GM19452 (cell line): ENCODE data around the gene MAD2L2.

Source experiments
- ATAC-seq: cut with Tn5 transposase; IDR thresholded peaks from one replicate; pipeline ENCODE4 v1.9.1; 2021; ENCODE audit not compliant: unreplicated experiment

MAD2L2 gene

DNA sequence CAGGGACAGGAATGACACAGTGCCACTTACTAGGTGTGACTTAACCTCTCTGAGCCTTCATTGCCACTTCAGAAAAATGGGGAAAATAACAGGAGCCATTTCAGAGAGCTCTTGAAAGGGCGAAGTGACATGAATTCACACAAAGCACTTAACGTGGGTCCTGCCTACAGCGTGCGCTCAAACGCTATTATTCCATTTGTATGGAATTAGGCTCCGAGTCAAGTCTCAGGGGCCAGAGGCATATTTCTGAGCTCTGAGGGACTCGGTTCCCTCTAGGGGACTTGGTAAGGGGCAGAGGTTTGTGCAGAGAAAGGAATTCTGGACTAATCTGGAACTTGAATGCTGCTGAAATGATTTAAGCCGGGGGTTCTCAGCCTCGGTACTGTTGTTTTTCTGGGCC, 24.6 kb upstream of the MAD2L2 start:
- ATAC-seq: no peak

DNA sequence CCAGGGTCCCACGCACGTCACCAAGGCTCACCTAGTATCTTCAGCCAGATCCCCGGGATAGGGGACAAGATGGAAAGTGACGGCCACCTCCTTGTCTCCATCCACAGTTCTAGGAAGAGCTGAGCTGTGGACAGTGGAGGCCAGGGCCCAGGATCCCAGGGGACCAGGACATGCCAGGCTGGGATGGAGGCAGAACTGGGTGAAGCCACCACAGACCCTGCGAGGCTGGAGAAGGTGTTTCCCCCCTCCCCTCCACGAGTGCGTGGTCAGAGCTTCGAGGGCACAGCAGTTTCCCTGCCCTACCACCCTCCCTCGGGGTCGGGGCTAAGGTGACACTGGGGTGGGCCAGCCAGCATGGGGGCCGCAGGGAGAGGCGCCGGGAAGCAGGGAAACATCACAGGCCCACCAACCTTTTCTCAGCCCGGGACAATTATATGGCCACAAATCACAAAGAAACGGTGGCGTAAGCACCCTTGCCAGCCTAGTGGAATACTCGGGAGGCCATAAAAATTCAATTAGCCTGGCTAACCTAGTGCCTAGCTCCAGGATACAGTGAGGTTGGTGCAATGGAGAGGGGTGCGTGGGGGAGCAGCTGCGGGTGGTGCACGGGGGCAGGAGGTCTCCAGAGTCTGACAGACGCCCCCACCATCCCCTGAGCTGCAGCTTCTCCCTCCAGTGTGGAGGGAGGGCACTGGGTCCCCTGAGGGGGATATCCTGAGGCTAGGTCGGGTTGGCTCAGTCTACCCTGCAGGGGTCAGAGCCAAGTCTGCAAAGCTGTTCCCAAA, 23.9 kb upstream of the MAD2L2 start:
- no peak for ATAC-seq

DNA sequence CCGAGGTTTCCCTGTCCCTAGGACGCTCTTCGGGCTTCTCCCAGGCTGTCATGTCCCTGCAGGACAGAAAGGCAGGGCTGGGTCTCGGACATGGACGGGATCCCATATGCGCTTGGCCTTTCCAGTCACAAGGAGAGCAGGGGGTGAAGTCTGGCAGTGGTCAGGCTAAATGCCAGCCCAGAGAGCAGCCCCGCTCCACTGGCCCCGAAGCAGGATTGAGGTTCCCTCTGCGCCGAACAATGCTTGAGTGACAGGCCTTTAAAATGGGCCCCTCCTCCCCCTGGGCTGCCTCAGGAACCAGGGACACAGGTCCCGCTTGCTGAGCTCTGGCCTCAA, 23.2 kb upstream of the MAD2L2 start:
- ATAC-seq: no peak

DNA sequence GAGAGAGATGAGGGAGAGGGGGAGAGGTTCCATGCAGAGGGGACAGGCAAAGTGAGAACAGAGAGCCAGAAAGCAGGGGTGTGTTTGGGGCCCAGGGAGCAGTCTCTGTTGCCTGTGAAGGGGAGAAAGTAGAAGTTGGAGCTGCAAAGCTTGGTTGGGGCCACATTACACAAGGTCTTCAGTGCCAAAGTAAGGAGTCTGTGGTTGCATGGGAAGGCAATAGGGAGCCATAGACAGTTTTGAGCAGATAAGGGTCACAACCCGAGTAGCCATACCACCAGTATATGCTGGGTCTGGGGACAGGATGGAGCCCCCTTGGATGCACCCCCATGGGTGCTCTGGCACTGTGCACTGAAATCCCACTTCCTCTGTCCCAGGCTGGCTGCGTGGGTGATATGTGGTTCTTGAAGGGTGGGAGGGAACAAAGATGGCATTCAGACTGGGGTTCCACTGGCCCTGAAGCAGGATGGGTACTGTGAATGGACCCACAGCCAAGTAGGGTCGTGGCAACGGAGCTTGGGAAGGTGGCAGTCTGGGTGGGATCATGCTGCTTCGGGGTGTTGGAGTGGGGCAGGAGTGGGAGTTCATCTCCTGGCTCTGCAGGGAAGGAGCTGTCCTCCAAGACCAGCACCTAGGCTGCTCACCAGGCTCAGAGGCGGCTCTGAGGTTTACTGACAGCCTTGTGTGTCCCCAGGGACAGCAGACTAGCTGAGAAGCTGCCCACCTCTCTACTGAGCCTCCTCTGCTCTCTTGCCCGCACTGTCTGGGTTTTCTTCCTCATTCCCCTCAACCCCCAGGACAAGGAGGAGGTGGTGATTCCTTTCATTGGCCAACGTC, 22.6 kb upstream of the MAD2L2 start:
- no peak for ATAC-seq

DNA sequence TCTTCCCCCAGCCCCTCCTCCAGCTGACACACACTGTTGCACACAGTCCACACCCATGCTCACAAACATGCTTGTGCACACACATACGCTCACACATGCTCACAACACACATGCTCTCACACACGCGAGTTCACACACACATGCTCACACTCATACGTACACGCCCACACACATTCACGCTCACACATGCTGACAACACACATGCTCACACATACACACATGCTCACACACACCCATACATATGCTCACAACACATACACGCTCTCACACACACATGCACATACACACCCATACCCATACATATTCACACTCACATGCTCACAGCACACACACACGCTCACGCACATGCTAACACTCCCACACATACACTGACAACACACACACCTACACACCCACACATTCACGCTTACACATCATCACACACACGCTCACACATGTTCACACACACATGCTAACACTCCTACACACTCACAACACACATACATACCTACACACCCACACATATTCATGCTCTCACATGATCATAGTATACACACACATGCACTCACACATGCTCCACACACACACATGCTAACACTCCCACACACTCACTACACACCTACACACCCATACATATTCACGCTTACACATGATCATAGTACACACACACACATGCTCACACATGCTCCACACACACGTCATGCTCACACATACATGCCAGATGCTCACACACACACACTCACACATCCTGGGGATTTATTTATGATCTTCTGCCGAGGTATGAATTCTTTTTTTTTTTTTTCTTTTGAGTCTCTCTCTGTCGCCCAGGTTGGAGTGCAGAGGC, 21.2 kb upstream of the MAD2L2 start:
- ATAC-seq: no peak

DNA sequence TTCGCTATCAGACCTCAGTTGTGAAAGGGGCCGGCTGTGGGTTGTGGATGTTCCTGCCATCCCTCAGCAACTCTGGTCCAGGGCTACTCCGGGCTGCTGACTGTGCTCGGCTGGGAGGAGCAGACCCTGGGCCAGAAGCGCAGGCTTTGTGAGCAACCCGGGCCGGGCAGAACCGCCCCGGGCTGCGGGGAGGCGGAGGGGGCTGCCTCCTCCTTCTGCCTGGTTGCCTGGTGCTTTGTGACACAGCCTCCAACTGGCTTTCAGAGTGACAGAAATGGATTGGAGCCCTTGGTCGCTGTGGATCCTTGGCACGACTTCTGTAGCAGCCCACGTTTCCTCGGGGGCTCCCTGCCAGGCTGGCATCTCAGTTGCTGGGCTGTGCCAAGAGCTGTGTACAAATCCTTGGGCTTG, 20.6 kb upstream of the MAD2L2 start:
- no peak for ATAC-seq

DNA sequence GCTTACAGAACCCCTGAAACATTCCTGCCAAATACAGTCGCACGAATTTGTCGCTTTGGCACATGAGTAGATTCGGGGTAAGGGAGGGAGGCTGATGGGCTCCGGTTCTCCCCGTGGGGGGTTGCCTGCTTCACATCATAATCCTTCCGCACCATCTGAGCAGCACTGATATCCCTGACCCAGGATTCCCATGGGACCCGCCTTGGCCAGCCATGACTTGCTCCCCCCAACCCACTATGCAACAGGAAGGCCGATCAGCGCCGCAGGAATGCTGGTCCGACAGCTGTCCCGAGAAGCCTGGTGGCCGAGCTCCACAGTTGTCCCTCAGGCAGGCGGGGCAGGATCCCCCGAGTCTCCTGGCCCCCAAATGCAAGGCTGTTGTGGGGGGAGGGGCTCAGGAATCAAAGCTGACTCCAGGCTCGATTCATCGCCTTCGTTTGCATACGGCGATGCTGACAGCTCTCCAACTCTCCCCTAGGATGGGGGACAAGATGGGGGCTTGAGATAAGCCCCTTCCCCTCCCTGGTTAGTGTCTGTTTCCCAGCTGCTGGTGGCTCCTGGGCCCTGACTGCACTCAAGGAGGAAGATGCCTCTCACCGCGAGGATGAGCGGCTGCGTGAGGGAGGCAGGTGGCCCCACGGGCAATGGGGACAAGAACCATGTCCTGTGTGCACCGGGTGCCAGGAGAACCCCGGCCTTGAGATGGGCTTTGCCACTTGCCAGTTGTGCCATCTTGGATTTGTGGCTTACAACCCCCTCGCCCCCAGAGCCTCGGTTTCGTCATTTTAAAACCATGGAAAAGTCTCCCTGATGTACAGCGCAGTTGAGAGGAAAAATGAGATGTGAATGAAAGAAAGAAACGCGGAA, 19.9 kb upstream of the MAD2L2 start:
- ATAC-seq: no peak

DNA sequence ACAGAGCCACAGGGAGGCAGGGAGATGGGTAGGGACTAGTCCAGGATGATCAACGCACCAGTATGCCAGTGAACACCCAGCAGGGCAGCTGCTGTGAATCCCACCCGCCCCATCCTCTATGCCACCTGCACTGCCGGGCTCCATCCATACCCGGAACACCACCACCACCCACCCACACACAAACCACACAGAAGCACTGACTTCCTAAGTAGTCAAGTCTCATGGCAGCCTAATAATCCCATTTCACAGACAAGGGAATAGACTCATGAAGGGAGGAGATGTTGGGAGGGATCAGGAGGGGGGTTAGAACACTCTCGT, 16.9 kb upstream of the MAD2L2 start:
- ATAC-seq: no peak

DNA sequence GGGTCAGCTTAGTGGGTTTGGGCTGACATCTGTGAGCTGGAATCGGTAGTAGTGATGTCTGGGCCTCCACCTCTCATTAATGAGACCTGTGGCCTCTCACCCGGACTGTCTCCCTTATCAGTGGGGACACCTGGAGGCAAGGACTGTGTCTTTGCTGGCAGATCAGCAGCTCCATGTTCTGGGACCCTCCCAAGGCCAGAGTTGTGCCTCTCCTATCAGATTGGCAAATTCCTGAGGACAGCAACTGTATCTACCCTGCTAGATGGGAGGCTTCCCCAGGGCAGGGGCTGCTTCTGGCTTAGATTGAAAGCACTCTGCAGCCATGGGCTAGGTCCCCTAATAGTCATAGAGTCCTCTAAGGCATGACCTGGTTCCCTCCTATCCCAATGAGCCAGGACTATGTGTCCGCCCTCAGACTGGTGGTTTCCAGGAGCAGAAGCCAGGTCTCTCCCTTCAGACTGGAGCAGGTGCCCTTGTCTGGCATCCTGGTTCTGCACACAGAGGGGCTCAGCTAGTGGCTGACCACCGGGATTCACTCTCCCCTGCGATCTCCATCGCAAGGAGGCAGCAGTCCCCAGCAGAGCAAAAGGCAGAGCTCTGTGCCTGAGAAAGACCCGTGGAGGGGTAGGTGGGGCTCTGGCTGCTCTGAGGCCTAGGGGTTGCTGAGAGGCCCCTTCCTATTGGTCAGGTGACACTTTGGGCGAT, 16.4 kb upstream of the MAD2L2 start:
- ATAC-seq: no peak

DNA sequence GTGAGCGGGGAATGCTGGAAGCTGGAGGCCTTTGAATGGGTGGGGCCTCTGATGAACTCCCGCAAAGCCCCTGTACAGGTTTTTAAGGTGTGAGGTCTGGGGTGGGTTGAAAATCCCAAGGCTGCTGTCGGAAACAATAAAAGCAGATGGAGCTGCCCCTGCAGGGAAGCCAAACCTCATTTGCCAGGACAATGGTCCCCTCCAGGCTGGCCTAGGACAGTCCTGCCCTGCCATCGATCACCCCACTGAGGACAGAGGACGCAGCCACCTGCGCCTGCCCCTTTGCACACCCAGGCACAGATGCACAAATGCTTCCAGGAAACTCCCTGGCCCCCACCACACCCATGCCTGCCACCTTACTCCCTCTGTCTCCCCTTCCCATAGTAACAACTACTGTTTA, 14.9 kb upstream of the MAD2L2 start:
- no peak for ATAC-seq

DNA sequence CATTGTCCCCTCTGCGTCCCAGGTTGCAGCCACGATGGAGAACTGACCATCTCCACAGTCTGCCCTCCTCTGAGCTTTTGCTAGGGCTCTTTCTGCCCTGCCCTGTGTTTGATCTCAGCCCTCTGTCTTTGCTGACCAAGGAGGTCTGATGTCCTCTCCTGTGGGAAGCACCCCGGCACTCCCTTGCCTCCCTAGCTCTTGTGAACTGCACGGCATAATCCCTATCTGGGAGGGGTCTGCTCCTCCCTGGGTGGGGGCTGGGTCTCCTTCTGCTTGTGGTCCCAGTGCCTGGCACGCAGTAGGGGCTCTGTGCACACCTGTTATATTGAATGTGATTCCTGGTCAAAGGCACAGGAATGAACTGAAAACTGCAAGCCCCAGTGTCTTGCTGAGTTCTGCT, 13.0 kb upstream of the MAD2L2 start:
- no peak for ATAC-seq

DNA sequence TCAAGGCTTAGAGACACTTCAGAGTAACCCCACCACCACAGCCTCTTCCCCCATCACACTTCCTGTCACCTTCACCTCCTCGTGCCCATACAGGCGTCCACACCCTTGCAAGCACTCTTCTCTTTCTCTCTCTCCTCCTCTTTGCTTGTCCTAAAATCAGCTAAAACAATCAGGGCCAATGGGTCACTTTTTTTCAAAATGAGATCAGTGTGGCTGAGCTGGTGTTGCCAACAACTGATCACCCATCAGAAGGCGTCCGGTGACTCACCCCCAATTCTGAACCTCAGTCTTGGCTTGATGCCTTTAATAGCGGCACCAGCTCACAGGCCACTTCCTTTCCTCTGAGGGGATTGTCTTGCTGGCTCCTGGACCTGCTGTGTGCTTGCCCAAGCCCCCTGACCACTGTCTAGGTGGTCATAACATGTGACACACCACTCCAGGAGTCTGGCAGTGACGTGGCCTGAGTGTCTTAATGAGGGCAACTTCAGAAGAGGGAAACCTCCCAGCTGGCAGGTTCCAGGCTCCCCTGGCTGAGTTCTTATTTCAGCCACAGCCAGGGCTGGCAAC, 12.2 kb upstream of the MAD2L2 start:
- ATAC-seq: no peak

DNA sequence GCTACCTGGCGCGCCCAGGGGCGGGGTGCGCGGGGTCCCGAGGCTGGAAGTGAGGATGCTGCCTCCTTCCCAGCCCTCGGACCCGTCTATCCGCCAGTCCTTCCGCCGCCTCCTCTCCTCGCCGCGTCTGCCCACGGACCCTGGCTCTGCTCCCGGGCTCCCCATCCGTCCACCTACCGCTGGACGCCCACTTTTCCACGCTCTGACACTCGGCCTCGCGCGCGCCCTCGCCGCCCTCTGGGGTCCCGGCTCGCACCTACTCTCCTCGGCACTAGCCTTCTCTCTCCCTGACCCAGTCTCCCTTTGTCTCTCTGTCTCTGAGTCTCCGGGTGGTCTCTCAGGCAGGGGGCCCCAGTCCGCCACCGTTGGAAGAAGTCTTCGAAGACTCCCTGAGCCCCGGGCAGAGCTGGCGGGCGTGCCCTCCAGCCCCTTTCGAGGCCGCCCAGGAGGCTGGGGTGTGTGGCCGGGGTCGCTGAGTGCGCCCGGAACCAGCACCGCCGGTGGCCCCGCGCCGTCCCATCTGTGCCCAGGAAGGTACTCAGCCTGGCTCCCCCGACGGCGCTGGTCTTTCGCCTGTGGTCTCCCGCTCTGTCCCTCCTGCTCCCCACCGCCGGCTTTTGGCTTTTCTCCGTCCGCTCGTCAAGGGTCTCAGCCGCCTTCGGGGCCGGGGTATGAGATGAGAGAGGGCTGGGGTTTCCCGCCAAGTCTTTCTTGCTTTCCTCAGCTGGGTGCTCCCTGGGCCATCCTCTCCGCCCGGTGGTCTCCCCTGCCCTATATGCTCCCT, 11.2 kb upstream of the MAD2L2 start:
- ATAC-seq: no peak

DNA sequence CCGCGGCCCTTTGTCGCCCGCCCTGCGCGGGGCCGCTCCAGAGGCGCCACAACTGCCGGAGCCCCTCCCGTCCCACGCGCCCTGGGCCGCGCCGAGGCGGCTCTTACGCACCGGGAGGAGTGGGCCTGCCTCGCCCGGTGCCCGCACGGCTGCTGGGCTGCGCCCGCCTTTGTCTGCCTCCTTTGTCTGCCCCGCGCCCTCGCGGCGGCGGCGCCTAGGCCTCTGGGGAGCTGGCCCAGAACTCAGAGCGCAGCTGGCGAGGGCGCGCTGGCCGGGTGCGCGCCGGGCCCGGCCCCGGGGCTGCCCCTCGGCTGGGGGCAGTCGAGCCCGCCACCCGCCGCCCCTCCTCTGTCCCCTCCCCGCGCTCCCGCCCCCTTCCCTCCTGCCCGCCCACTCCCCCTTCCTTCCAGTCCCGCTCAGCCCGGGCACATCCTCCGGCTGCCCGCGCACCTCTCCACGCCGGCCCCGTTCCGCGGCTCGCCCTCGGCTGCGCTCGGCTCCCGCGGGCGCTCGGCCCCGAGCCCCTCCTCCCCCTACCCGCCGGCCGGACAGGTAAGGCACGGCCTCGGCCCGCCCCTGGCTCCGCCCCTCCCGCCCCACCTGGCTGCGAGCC, 10.5 kb upstream of the MAD2L2 start, which contains the start of gene DRAXIN:
DRAXIN (plus strand) TSS at position 409 of the 613 bp plus-strand sequence. CDS start 14,549 bp downstream, outside the sequence.
- ATAC-seq: no peak

DNA sequence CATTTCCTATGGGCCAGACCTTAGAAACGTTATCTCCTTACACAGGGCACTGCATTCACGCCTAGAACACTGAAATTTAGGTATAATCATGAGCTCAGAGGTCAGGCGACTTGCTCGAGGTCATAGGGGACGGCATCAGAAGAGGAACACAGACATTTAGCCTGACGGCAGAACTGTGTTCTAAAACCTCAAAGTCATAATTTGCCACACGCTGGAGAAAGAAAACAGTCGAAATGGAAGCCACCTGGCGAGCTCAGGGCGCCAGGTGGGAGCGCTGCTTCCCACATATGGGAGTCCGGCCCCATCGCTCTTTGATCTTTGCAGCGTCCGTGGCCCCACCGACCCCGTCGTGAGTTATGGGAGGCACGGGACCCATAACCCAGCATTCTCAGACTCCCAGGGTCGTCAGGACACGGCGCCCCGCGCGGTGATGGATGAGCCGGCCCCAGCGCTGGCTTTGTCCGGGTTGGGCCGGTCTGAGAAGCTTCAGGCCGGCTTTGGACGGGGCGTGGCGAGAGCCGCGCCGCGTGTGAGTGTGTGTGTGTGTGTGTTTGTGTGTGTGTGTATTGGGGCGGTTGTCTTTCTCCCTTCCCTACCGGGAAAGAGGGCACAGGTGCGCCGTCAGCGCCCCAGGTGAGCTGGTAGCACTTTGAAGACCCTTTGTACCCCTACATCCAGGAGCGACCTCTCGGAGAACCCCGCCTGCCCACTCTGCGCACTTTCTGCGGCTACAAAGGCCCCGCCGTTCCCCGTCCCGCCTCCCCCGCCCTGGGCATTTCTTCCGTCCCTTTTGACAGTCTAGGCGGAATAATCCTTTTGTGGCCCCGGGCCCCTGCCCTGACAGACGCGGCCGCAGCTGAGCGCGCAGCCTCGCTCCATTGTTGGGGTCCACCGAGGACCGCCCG, 9.7 kb upstream of the MAD2L2 start:
- ATAC-seq: no peak

DNA sequence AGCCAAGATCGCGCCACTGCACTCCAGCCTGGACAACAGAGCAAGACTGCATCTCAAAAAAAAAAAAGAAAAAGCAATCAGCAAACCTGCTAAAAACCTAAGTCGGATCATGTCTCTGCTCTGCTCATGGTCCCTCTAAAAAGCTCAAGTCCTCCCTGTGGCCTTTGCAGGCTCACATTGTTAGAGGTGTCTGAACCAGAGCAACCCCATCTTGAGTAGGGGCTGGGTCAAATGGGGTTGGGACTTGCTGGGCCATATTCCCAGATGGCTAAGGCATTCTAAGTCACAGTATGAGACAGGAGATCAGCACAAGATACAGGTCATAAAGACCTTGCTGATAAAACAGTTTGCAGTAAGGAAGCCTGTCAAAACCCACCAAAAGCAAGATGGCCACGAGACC, 7.6 kb upstream of the MAD2L2 start:
- ATAC-seq: no peak

DNA sequence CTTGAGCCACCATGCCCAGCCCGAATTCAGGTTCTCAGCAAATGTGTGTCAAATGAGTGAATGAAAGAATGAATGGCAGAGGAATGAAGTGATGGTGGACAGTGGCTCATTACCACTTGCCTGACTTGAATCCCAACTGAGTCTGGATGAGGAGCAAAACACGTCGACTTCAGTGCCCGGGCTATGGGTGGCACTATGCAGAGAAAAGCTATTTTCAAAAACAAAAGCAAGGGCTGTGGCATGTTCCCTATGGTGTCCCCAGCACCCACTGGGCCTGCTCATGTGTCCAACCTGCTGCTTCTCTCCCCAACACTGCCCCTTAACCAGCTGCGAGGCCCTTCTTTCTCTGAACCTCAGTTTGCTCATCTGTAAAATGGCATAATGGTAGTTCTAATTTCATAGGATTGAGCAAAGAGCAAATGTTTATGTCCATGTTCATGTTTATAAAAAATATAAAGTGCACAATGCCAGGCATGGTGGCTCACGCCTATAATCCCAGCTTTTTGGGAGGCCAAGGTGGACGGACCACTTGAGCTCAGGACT, 4.3 kb upstream of the MAD2L2 start:
- ATAC-seq: no peak
